HEK293 (cell line): ENCODE measurements around the gene PPP4R1.

Source experiments
- CTCF ChIA-PET: fragments of 350-600 bp; formaldehyde crosslinking; extraction: SDS; loops from one replicate; lab custom pipeline; 2021; ENCODE audit warnings: antibody characterized with exemption; lab: Yijun Ruan, JAX
- POLR2A ChIA-PET: fragments of 300-600 bp; formaldehyde crosslinking; extraction: SDS; loops from one replicate; lab custom pipeline; 2020; ENCODE audit warnings: antibody characterized with exemption, inconsistent platforms; lab: Yijun Ruan, JAX
- H3K27ac ChIP-seq: fragments of 200-500 bp; sonication (Bioruptor generic); 2 replicates; pipeline ENCODE4 v1.5.1; 2014; ENCODE audit warnings: low read depth, low read length, control low read depth, inconsistent platforms; ENCODE audit errors: extremely low read depth
- H3K36me3 ChIP-seq, 2 experiments: fragments of 200-500 bp in 1 of 2; sonication (Bioruptor generic) in 1 of 2; 1 replicate in 1 of 2; 2 replicates in 1 of 2; pipeline ENCODE4 v1.5.1; 2014 to 2017; ENCODE audit warnings: inconsistent platforms in 2 of 2, low read length in 2 of 2; ENCODE audit not compliant: control insufficient read depth in 2 of 2, insufficient read depth in 1 of 2
- H3K4me1 ChIP-seq: fragments of 200-500 bp; sonication (Bioruptor generic); 2 replicates; pipeline ENCODE4 v1.5.1; 2014; ENCODE audit warnings: mild to moderate bottlenecking, low read length, inconsistent platforms; ENCODE audit not compliant: control insufficient read depth, insufficient read depth
- H3K4me3 ChIP-seq: 2 replicates; pipeline ENCODE4 v1.5.1; 2011; ENCODE audit warnings: low read depth, mild to moderate bottlenecking, control low read depth, low read length, moderate library complexity
- H3K9me3 ChIP-seq: fragments of 200-500 bp; sonication (Bioruptor generic); 2 replicates; pipeline ENCODE4 v1.5.1; 2014; ENCODE audit warnings: low read depth, low read length, inconsistent platforms; ENCODE audit not compliant: control insufficient read depth, insufficient read depth
- BCL11B ChIP-seq: fragments of 450-650 bp; formaldehyde crosslinking; IDR thresholded peaks from 2 replicates; pipeline ENCODE4 v1.5.1; 2016; ENCODE audit warnings: low read depth, missing biosample characterization, missing genetic modification characterization
- HOXD13 ChIP-seq: sonication (generic); formaldehyde crosslinking; IDR thresholded peaks from 2 replicates; pipeline ENCODE4 v1.8.0; 2022; ENCODE audit warnings: missing genetic modification reagents, borderline replicate concordance
- KLF10 ChIP-seq: fragments of 450-650 bp; IDR thresholded peaks from 2 replicates; pipeline ENCODE4 v1.5.1; 2018; ENCODE audit warnings: missing biosample characterization, mild to moderate bottlenecking, missing genetic modification characterization
- OVOL3 ChIP-seq: fragments of 450-650 bp; formaldehyde crosslinking; IDR thresholded peaks from 2 replicates; pipeline ENCODE4 v1.5.1; 2016; ENCODE audit warnings: missing biosample characterization, missing genetic modification characterization
- REPIN1 ChIP-seq: fragments of 450-650 bp; formaldehyde crosslinking; IDR thresholded peaks from 2 replicates; pipeline ENCODE4 v1.5.1; 2017; ENCODE audit warnings: missing biosample characterization, missing genetic modification characterization, low read depth
- SP7 ChIP-seq: fragments of 450-650 bp; formaldehyde crosslinking; IDR thresholded peaks from 2 replicates; pipeline ENCODE4 v1.5.1; 2016; ENCODE audit warnings: missing biosample characterization, missing genetic modification characterization
- WT1 ChIP-seq: fragments of 450-650 bp; formaldehyde crosslinking; IDR thresholded peaks from 2 replicates; pipeline ENCODE4 v1.5.1; 2016; ENCODE audit warnings: missing biosample characterization, missing genetic modification characterization
- ZBTB20 ChIP-seq: fragments of 450-650 bp; formaldehyde crosslinking; IDR thresholded peaks from 2 replicates; pipeline ENCODE4 v1.5.1; 2016; ENCODE audit warnings: missing biosample characterization, missing genetic modification characterization
- ZFP69B ChIP-seq: fragments of 450-650 bp; formaldehyde crosslinking; IDR thresholded peaks from 2 replicates; pipeline ENCODE4 v1.5.1; 2016; ENCODE audit warnings: missing biosample characterization, missing genetic modification characterization
- ZIC2 ChIP-seq: fragments of 450-650 bp; formaldehyde crosslinking; IDR thresholded peaks from 2 replicates; pipeline ENCODE4 v1.5.1; 2016; ENCODE audit warnings: missing biosample characterization, missing genetic modification characterization
- ZNF132 ChIP-seq: fragments of 450-650 bp; formaldehyde crosslinking; IDR thresholded peaks from 2 replicates; pipeline ENCODE4 v1.5.1; 2017; ENCODE audit warnings: missing biosample characterization, missing genetic modification characterization, borderline replicate concordance
- ZNF138 ChIP-seq: fragments of 450-650 bp; formaldehyde crosslinking; IDR thresholded peaks from 2 replicates; pipeline ENCODE4 v1.5.1; 2016; ENCODE audit warnings: missing biosample characterization, missing genetic modification characterization, borderline replicate concordance
- ZNF155 ChIP-seq: fragments of 450-650 bp; formaldehyde crosslinking; IDR thresholded peaks from 2 replicates; pipeline ENCODE4 v1.5.1; 2016; ENCODE audit warnings: missing biosample characterization, missing genetic modification characterization
- ZNF16 ChIP-seq: fragments of 450-650 bp; formaldehyde crosslinking; IDR thresholded peaks from 2 replicates; pipeline ENCODE4 v1.5.1; 2016; ENCODE audit warnings: low read depth, missing biosample characterization, missing genetic modification characterization
- ZNF391 ChIP-seq: fragments of 450-650 bp; formaldehyde crosslinking; IDR thresholded peaks from 2 replicates; pipeline ENCODE4 v1.5.1; 2016; ENCODE audit warnings: low read depth, missing biosample characterization, missing genetic modification characterization, borderline replicate concordance
- ZNF544 ChIP-seq: fragments of 450-650 bp; formaldehyde crosslinking; IDR thresholded peaks from 2 replicates; pipeline ENCODE4 v1.5.0; 2017; ENCODE audit warnings: missing biosample characterization, missing genetic modification characterization
- ZNF548 ChIP-seq: fragments of 450-650 bp; formaldehyde crosslinking; IDR thresholded peaks from 2 replicates; pipeline ENCODE4 v1.5.1; 2016; ENCODE audit warnings: missing biosample characterization, missing genetic modification characterization
- ZNF623 ChIP-seq: fragments of 450-650 bp; formaldehyde crosslinking; IDR thresholded peaks from 2 replicates; pipeline ENCODE4 v1.5.1; 2016; ENCODE audit warnings: missing biosample characterization, missing genetic modification characterization
- ZNF670 ChIP-seq: fragments of 450-650 bp; formaldehyde crosslinking; IDR thresholded peaks from 2 replicates; pipeline ENCODE4 v1.5.1; 2016; ENCODE audit warnings: missing biosample characterization, missing genetic modification characterization, low read depth
- ZNF677 ChIP-seq: fragments of 450-650 bp; IDR thresholded peaks from 2 replicates; pipeline ENCODE4 v1.5.0; 2018; ENCODE audit warnings: missing biosample characterization, mild to moderate bottlenecking, missing genetic modification characterization, moderate library complexity
- ZNF747 ChIP-seq: fragments of 450-650 bp; formaldehyde crosslinking; IDR thresholded peaks from 2 replicates; pipeline ENCODE4 v1.5.1; 2016; ENCODE audit warnings: missing biosample characterization, missing genetic modification characterization
- ZNF768 ChIP-seq: fragments of 450-650 bp; formaldehyde crosslinking; IDR thresholded peaks from 2 replicates; pipeline ENCODE4 v1.5.1; 2018; ENCODE audit warnings: missing biosample characterization, mild to moderate bottlenecking, missing genetic modification characterization
- ZNF791 ChIP-seq: fragments of 450-650 bp; formaldehyde crosslinking; IDR thresholded peaks from 2 replicates; pipeline ENCODE4 v1.5.1; 2016; ENCODE audit warnings: missing biosample characterization, missing genetic modification characterization
- ZNF837 ChIP-seq: fragments of 450-650 bp; formaldehyde crosslinking; IDR thresholded peaks from 2 replicates; pipeline ENCODE4 v1.5.1; 2016; ENCODE audit warnings: missing biosample characterization, missing genetic modification characterization
- ZXDB ChIP-seq: fragments of 450-650 bp; formaldehyde crosslinking; IDR thresholded peaks from 2 replicates; pipeline ENCODE4 v1.5.1; 2016; ENCODE audit warnings: missing biosample characterization, missing genetic modification characterization
- TF ChIP-seq, protein P1 (sequence below): fragments of 450-650 bp; formaldehyde crosslinking; IDR thresholded peaks from 2 replicates; pipeline ENCODE4 v1.5.1; 2016; ENCODE audit warnings: missing biosample characterization, missing genetic modification characterization, borderline replicate concordance
- TF ChIP-seq, protein P2 (sequence below): fragments of 450-650 bp; formaldehyde crosslinking; IDR thresholded peaks from 2 replicates; pipeline ENCODE4 v1.5.1; 2016; ENCODE audit warnings: missing biosample characterization, missing genetic modification characterization

PPP4R1 gene

GRCh38 chr18:9581667-9582066 lies 32.7 kb downstream of the PPP4R1 start:
- peaks cover 50 to 53% of the 10 kb centered on the region in 2 experiments for H3K36me3 ChIP-seq
- CTCF ChIA-PET = no interaction called here
- POLR2A ChIA-PET = no interaction called here
- H3K27ac ChIP-seq = no peak overlapping the region
- TF ChIP-seq ZNF677 (tag by site-specific recombination) (peak; percentile 73; the same call in 1 of the 2 replicates), ZNF791 (peak; percentile 60; the same call in 1 of the 2 replicates), WT1 (tag by site-specific recombination) (no peak), ZNF16 (tag by site-specific recombination) (no peak), ZNF138 (no peak)
- no peaks in the 10 kb centered on the region; the same call in 1 of the 2 replicates for H3K9me3 ChIP-seq
- H3K4me1 ChIP-seq = no peaks in the 10 kb centered on the region
- no peak overlapping the region for H3K4me3 ChIP-seq

GRCh38 chr18:9578306-9578705 lies 36.1 kb downstream of the PPP4R1 start:
- POLR2A ChIA-PET = no interaction called here
- Histone ChIP-seq H3K4me3 (no peak overlapping the region), H3K36me3 (peaks cover 47 to 50% of the 10 kb centered on the region in 2 experiments), H3K27ac (no peak overlapping the region), H3K9me3 (no peaks in the 10 kb centered on the region; the same call in 1 of the 2 replicates), H3K4me1 (no peaks in the 10 kb centered on the region; the same call in 1 of the 2 replicates)
- CTCF ChIA-PET = interaction anchor here (1.1 to 1.5 kb wide), 3 partner anchors 30 to 83 kb away, joined by 4 to 5 read pairs (median 5); no protein-coding TSS in a partner anchor
- TF ChIP-seq ZNF548 (no peak), ZIC2 (tag by site-specific recombination) (no peak), SP7 (tag by site-specific recombination) (peak; percentile 78)

DNA sequence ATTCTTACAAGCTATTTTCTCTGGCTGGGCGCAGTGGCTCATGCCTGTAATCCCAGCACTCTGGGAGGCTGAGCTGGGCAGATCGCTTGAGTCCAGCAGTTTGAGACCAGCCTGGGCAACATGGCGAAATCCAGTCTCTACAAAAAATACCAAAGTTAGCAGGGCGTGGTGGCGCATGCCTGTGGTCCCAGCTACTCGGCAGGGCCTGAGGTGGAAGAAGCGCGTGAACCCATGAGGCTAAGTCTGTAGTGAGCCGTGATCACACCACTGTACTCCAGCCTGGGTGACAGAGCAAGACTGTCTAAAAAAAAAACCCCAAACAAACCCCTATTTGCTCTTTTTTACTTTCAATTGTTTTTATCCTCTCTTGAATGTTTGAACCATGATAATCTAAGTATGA lies 37.0 kb downstream of the PPP4R1 start:
- ChIA-PET POLR2A (no interaction called here), CTCF (interaction anchor here (1.0 to 2.4 kb wide), 5 partner anchors 9 to 196 kb away, joined by 3 to 14 read pairs (median 4); no protein-coding TSS in a partner anchor)
- TF ChIP-seq OVOL3 (tag by site-specific recombination) = no peak
- TF ChIP-seq ZBTB20 (tag by site-specific recombination) = no peak
- TF ChIP-seq BCL11B = no peak
- TF ChIP-seq ZXDB = no peak
- TF ChIP-seq REPIN1 (tag by site-specific recombination) = no peak
- no peak for TF ChIP-seq ZNF155
- no peak for TF ChIP-seq ZNF132 (tag by site-specific recombination)
- no peak for TF ChIP-seq ZNF768 (tag by site-specific recombination)
- TF ChIP-seq, protein P1, sequence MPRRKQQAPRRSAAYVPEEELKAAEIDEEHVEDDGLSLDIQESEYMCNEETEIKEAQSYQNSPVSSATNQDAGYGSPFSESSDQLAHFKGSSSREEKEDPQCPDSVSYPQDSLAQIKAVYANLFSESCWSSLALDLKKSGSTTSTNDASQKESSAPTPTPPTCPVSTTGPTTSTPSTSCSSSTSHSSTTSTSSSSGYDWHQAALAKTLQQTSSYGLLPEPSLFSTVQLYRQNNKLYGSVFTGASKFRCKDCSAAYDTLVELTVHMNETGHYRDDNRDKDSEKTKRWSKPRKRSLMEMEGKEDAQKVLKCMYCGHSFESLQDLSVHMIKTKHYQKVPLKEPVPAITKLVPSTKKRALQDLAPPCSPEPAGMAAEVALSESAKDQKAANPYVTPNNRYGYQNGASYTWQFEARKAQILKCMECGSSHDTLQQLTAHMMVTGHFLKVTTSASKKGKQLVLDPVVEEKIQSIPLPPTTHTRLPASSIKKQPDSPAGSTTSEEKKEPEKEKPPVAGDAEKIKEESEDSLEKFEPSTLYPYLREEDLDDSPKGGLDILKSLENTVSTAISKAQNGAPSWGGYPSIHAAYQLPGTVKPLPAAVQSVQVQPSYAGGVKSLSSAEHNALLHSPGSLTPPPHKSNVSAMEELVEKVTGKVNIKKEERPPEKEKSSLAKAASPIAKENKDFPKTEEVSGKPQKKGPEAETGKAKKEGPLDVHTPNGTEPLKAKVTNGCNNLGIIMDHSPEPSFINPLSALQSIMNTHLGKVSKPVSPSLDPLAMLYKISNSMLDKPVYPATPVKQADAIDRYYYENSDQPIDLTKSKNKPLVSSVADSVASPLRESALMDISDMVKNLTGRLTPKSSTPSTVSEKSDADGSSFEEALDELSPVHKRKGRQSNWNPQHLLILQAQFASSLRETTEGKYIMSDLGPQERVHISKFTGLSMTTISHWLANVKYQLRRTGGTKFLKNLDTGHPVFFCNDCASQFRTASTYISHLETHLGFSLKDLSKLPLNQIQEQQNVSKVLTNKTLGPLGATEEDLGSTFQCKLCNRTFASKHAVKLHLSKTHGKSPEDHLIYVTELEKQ (tag by site-specific recombination) = no peak
- TF ChIP-seq KLF10 = no peak
- TF ChIP-seq HOXD13 = no peak
- TF ChIP-seq ZNF747 = no peak
- no peak for TF ChIP-seq ZFP69B
- TF ChIP-seq ZNF837 = no peak
- no peak for TF ChIP-seq ZNF670 (tag by site-specific recombination)
- TF ChIP-seq, protein P2, sequence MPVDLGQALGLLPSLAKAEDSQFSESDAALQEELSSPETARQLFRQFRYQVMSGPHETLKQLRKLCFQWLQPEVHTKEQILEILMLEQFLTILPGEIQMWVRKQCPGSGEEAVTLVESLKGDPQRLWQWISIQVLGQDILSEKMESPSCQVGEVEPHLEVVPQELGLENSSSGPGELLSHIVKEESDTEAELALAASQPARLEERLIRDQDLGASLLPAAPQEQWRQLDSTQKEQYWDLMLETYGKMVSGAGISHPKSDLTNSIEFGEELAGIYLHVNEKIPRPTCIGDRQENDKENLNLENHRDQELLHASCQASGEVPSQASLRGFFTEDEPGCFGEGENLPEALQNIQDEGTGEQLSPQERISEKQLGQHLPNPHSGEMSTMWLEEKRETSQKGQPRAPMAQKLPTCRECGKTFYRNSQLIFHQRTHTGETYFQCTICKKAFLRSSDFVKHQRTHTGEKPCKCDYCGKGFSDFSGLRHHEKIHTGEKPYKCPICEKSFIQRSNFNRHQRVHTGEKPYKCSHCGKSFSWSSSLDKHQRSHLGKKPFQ (tag by site-specific recombination) = no peak
- no peak for TF ChIP-seq ZNF544 (tag by site-specific recombination)
- TF ChIP-seq ZNF623 (tag by site-specific recombination) = no peak
- TF ChIP-seq ZNF391 (tag by site-specific recombination) = no peak
- Histone ChIP-seq H3K27ac (no peak overlapping the region), H3K4me1 (no peaks in the 10 kb centered on the region; the same call in 1 of the 2 replicates), H3K9me3 (no peaks in the 10 kb centered on the region), H3K36me3 (peaks cover 41 to 49% of the 10 kb centered on the region in 2 experiments), H3K4me3 (no peak overlapping the region)
